ENCODE measurements around the gene KDM4C.
"Not testable (repeated sequence)": the region's sequence is repeated elsewhere in the genome, so short reads cannot be mapped to it uniquely, and the experiment has no call there.

The KDM4C gene

DNA sequence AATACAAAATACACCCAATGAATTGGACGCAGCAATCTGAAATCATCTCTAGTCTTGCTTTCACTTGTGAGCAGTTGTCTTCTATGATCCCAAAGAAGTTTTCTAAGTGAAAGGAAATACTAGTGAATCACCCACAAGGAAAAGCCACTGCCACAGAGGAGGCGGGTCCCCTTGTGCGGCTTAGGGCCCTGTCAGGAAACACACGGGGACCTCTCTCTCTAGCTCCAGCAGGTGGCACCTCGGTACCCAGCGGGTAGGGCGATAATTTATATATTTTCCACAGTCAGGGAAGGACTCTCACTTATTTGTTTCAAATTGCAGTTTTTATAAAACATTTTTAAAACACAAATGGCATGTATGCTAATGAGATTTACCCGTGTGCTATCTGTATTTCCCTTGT, 417.1 kb downstream of the KDM4C start:
- DNase-seq (ENCODE audit: low read depth, low spot score), result no peak
- TF ChIP-seq, protein P1, sequence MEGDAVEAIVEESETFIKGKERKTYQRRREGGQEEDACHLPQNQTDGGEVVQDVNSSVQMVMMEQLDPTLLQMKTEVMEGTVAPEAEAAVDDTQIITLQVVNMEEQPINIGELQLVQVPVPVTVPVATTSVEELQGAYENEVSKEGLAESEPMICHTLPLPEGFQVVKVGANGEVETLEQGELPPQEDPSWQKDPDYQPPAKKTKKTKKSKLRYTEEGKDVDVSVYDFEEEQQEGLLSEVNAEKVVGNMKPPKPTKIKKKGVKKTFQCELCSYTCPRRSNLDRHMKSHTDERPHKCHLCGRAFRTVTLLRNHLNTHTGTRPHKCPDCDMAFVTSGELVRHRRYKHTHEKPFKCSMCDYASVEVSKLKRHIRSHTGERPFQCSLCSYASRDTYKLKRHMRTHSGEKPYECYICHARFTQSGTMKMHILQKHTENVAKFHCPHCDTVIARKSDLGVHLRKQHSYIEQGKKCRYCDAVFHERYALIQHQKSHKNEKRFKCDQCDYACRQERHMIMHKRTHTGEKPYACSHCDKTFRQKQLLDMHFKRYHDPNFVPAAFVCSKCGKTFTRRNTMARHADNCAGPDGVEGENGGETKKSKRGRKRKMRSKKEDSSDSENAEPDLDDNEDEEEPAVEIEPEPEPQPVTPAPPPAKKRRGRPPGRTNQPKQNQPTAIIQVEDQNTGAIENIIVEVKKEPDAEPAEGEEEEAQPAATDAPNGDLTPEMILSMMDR (IDR thresholded peaks at IDR 0.05; ENCODE audit: insufficient read depth, low read length, missing control alignments), result no peak
- ChIA-PET CTCF (interaction anchor here (2.7 kb wide), 1 partner anchor 11 kb away, joined by 11 read pairs; no protein-coding TSS in a partner anchor), POLR2A (no interaction called here)
- no peak overlapping the region for H3K4me3 ChIP-seq (ENCODE audit: low read depth, low read length)

DNA sequence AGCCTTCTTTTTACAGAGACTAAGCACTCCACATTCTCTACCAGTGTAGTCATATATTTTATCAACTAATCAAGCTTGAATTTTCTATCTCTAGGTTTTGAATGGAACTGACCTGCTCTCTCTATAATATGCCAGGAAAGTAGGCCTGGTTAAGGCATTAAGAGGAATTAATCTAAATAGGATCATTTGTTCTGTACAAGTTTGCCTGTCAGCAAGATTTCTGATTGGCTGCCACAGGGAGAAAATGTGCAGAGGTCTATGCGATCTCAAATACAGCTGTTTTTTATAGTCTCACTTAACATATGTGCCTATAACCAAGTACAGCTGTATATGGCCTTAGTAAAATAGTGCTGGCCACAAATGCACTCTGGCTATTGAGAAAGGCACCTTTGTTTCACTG, 418.8 kb downstream of the KDM4C start:
- CTCF ChIA-PET, result interaction anchor here (1.4 to 2.7 kb wide), 4 partner anchors 9 to 349 kb away, joined by 3 to 11 read pairs (median 4); no protein-coding TSS in a partner anchor
- TF ChIP-seq, protein P1 (IDR thresholded peaks at IDR 0.05; ENCODE audit: insufficient read depth, low read length, missing control alignments), result no peak
- DNase-seq (ENCODE audit: low read depth, low spot score), result no peak
- no peak overlapping the region for H3K4me3 ChIP-seq (ENCODE audit: low read depth, low read length)
- POLR2A ChIA-PET, result interaction anchor here (1.1 kb wide), 1 partner anchor 9 kb away, joined by 3 read pairs; no protein-coding TSS in a partner anchor

DNA sequence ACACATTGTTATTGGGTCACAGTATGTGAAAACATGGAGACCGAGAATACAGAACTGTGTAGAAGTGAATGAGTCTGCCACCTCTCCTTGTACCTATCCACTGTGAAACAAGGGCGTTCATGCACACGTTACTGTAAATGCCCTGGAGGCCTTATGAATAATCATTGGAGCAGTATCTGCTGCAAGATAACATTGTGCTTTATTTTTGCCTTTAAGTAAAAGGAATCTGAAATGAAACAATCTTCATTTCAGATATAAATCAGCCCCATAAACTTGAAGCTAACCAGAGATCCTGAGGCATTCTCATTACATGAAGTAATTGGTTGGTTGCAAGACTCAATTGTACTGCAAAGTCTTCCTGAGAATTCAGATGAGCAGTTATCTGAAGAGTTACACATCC, 419.6 kb downstream of the KDM4C start:
- TF ChIP-seq, protein P1 (IDR thresholded peaks at IDR 0.05; ENCODE audit: insufficient read depth, low read length, missing control alignments), result no peak
- ChIA-PET CTCF (interaction anchor here (1.4 to 1.6 kb wide), 3 partner anchors 10 to 350 kb away, joined by 3 to 5 read pairs (median 3); no protein-coding TSS in a partner anchor), POLR2A (no interaction called here)
- no peak overlapping the region for H3K4me3 ChIP-seq (ENCODE audit: low read depth, low read length)
- no peak for DNase-seq (ENCODE audit: low read depth, low spot score)

DNA sequence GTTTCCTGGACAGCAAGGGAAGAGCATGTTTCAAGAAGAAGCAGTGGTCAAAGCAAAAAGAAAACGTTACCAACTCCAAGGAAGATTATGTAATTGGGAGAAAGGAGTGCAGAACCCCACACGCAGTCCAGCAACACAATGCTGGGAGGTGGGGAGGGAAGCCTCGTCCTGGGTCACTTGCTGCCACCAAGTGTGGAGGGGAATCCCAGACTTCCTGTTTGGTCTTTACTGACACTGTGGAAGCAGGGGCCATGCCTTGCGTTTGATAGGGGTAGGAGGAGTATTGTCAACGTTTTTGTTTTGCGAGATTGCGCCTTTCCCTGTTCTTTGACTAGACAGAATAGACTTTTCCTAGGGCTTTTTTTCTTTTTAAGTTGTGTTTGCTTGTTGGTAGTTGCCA, 421.0 kb downstream of the KDM4C start:
- H3K4me3 ChIP-seq (ENCODE audit: low read depth, low read length), result no peak overlapping the region
- TF ChIP-seq, protein P1 (IDR thresholded peaks at IDR 0.05; ENCODE audit: insufficient read depth, low read length, missing control alignments), result no peak
- POLR2A ChIA-PET, result no interaction called here
- no peak for DNase-seq (ENCODE audit: low read depth, low spot score)
- CTCF ChIA-PET, result no interaction called here

DNA sequence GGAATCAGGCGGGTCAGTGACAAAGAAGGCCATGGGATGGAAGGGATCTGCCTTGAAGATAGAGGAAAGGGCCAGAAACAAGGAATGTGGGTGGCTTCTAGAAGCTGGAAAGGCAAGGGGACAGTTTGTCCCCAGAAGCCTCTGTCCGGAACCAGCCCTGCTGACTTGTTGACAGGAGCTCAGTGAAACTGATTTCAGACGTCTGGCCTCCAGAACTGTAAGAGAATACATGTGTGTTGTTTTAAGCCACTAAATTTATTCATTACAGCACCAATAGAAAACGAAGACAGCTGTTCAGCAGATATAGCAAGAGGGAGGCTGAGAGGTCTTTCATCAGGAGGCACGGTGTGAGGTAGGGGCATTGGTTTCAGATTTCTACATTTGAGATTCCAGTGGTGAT, 422.5 kb downstream of the KDM4C start:
- no peak for DNase-seq (ENCODE audit: low read depth, low spot score)
- no peak overlapping the region for H3K4me3 ChIP-seq (ENCODE audit: low read depth, low read length)
- ChIA-PET POLR2A (no interaction called here), CTCF (no interaction called here)
- TF ChIP-seq, protein P1 (IDR thresholded peaks at IDR 0.05; ENCODE audit: insufficient read depth, low read length, missing control alignments), result no peak

DNA sequence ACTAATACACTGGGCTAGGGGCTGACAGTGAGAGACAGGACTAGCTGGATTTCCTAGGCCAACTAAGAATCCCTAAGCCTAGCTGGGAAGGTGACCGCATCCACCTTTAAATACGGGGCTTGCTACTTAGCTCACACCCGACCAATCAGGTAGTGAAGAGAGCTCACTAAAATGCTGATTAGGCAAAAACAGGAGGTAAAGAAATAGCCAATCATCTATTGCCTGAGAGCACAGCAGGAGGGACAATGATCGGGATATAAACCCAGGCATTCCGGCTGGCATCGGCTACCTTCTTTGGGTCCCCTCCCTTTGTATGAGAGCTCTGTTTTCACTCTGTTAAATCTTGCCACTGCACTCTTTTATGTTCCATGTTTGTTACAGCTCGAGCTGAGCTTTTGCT, 425.4 kb downstream of the KDM4C start:
- DNase-seq (ENCODE audit: low read depth, low spot score); H3K4me3 ChIP-seq (ENCODE audit: low read depth, low read length); POLR2A ChIA-PET; CTCF ChIA-PET: not testable (repeated sequence)

DNA sequence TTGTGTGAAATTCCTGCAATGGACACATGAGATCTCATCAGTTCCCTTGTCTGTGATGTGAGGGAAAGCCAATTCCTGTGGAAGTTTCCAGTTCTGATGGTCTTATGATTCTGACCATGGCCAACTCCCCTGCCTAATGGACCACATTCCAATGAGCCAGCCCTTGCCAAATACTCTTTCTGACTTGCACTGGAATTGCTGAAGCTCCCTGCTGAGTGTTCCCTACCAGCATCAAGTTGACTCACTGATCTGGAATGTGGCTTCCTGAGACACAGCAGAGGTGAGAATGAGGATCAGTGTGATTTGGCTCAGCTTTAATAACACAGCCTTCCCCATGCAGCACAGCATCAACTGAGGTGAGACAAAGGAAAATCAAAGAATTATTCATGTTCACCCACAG, 427.8 kb downstream of the KDM4C start:
- no peak overlapping the region for H3K4me3 ChIP-seq (ENCODE audit: low read depth, low read length)
- CTCF ChIA-PET, result interaction anchor here (0.6 to 1.7 kb wide), 12 partner anchors 10 to 634 kb away, joined by 3 to 11 read pairs (median 4); no protein-coding TSS in a partner anchor
- POLR2A ChIA-PET, result interaction anchor here (0.6 kb wide), 2 partner anchors 9 to 132 kb away, joined by 3 read pairs; no protein-coding TSS in a partner anchor
- TF ChIP-seq, protein P1 (IDR thresholded peaks at IDR 0.05; ENCODE audit: insufficient read depth, low read length, missing control alignments), result no peak
- DNase-seq (ENCODE audit: low read depth, low spot score), result peak; percentile 73

Measured in AG04449 (cell line).